ENCODE results near the gene UVRAG.

Gene UVRAG

GRCh38 chr11:75810637-75811390, 4.2 kb upstream of the UVRAG start:
- no peak for DNase-seq

GRCh38 chr11:75811485-75811884, 3.5 kb upstream of the UVRAG start:
- DNase-seq: no peak

GRCh38 chr11:75812542-75813040, 2.4 kb upstream of the UVRAG start:
- no peak for DNase-seq

- DNase-seq: no peak
These were observed 1.9 kb upstream of the UVRAG start for GRCh38 chr11:75813124-75813523.

GRCh38 chr11:75813622-75814039, 1.4 kb upstream of the UVRAG start:
- DNase-seq: no peak

- no peak for DNase-seq
These were observed 690 bp upstream of the UVRAG start for GRCh38 chr11:75814363-75814676.

- DNase-seq: peak; percentile 46
These were observed 547 bp downstream of the UVRAG start for GRCh38 chr11:75815345-75816168.

- DNase-seq: no peak
These were observed 1.7 kb downstream of the UVRAG start for GRCh38 chr11:75816561-75817239.

- no peak for DNase-seq
These were observed 5.6 kb downstream of the UVRAG start for GRCh38 chr11:75820645-75821044.

GRCh38 chr11:75821202-75821601, 6.2 kb downstream of the UVRAG start:
- DNase-seq: no peak

GRCh38 chr11:75822541-75822940, 7.5 kb downstream of the UVRAG start:
- no peak for DNase-seq

GRCh38 chr11:75823415-75823814, 8.4 kb downstream of the UVRAG start:
- no peak for DNase-seq

- DNase-seq: no peak
These were observed 8.9 kb downstream of the UVRAG start for GRCh38 chr11:75823946-75824345.

GRCh38 chr11:75826461-75827230, 11.6 kb downstream of the UVRAG start:
- no peak for DNase-seq

- no peak for DNase-seq
These were observed 12.6 kb downstream of the UVRAG start for GRCh38 chr11:75827562-75827961.

GRCh38 chr11:75831915-75832502, 17.0 kb downstream of the UVRAG start:
- no peak for DNase-seq

GRCh38 chr11:75834728-75835127, 19.7 kb downstream of the UVRAG start:
- no peak for DNase-seq

GRCh38 chr11:75836417-75836816, 21.4 kb downstream of the UVRAG start:
- no peak for DNase-seq

GRCh38 chr11:75839851-75840250, 24.8 kb downstream of the UVRAG start:
- DNase-seq: no peak

GRCh38 chr11:75840522-75840921, 25.5 kb downstream of the UVRAG start:
- no peak for DNase-seq

- DNase-seq: no peak
These were observed 26.7 kb downstream of the UVRAG start for GRCh38 chr11:75841739-75842138.

GRCh38 chr11:75845324-75845723, 30.3 kb downstream of the UVRAG start:
- DNase-seq: no peak
